Ishikawa (cell line): ENCODE results near the gene ACY1.

Experiments used
- CEBPB ChIP-seq: IDR thresholded peaks from 2 replicates; pipeline ENCODE4 v1.6.1; 2012
- CREB1 ChIP-seq: IDR thresholded peaks from 2 replicates; pipeline ENCODE4 v1.6.1; 2012; ENCODE audit warnings: low read depth
- EGR1 ChIP-seq: IDR thresholded peaks from 2 replicates; pipeline ENCODE4 v1.6.1; 2012
- EP300 ChIP-seq: IDR thresholded peaks from 2 replicates; pipeline ENCODE4 v1.6.1; 2012; ENCODE audit warnings: borderline replicate concordance
- FOXM1 ChIP-seq: IDR thresholded peaks from 2 replicates; pipeline ENCODE4 v1.6.1; 2012; ENCODE audit warnings: low read depth, borderline replicate concordance
- MAX ChIP-seq: IDR thresholded peaks from 2 replicates; pipeline ENCODE4 v1.6.1; 2012
- NFIC ChIP-seq: IDR thresholded peaks from 2 replicates; pipeline ENCODE4 v1.6.1; 2012
- RAD21 ChIP-seq: IDR thresholded peaks from 2 replicates; pipeline ENCODE4 v1.6.1; 2012; ENCODE audit warnings: low read depth
- REST ChIP-seq: IDR thresholded peaks from 2 replicates; pipeline ENCODE4 v1.6.1; 2012; ENCODE audit warnings: low read depth, mild to moderate bottlenecking
- TAF1 ChIP-seq: IDR thresholded peaks from 2 replicates; pipeline ENCODE4 v1.6.1; 2012; ENCODE audit warnings: low read depth, mild to moderate bottlenecking
- TEAD4 ChIP-seq: IDR thresholded peaks from 2 replicates; pipeline ENCODE4 v1.6.1; 2012
- YY1 ChIP-seq: IDR thresholded peaks from 2 replicates; pipeline ENCODE4 v1.6.1; 2012; ENCODE audit warnings: low read depth
- ZBTB7A ChIP-seq: IDR thresholded peaks from 2 replicates; pipeline ENCODE4 v1.6.1; 2012; ENCODE audit warnings: low read depth

GRCh38 chr3:51980253-51980652 lies 3.1 kb upstream of the ACY1 start:
- TF ChIP-seq YY1, result no peak
- no peak for TF ChIP-seq CREB1
- no peak for TF ChIP-seq CEBPB
- TF ChIP-seq TAF1, result no peak
- no peak for TF ChIP-seq REST
- TF ChIP-seq FOXM1, result no peak
- no peak for TF ChIP-seq ZBTB7A
- no peak for TF ChIP-seq RAD21
- TF ChIP-seq NFIC, result no peak
- no peak for TF ChIP-seq MAX
- no peak for TF ChIP-seq EP300
- TF ChIP-seq EGR1, result no peak
- TF ChIP-seq TEAD4, result no peak
